K562 (cell line): ENCODE data around the gene GFOD1. TPM values are rescaled to one million over a fixed set of nuclear protein-coding genes. Genes with fewer than 3 reads are reported as not detected.

Experiments
- ATAC-seq: fragments of 200-7000 bp; cut with Tn5 transposase; 3 replicates; pipeline ENCODE4 v1.9.1; 2020; ENCODE audit warnings: moderate library complexity
- BruUV-seq: library from RNA; stranded (reverse); fragments of 400-500 nt; replicated peaks from 2 replicates; lab custom pipeline; 2021; lab: Mats Ljungman, UMichigan
- CTCF ChIA-PET: fragments of 300-600 bp; formaldehyde crosslinking; extraction: SDS; loops from one replicate; lab custom pipeline; 2021; ENCODE audit warnings: low intra/inter-chr PET ratio; lab: Yijun Ruan, JAX
- POLR2A ChIA-PET: fragments of 300-600, 350-650 bp; sonication (Branson Sonifier 250); formaldehyde crosslinking; extraction: SDS; loops from one replicate; lab custom pipeline; 2021; ENCODE audit warnings: antibody characterized with exemption, inconsistent platforms; lab: Yijun Ruan, JAX
- DNase-seq, 4 experiments: peaks; one replicate each; pipeline versions ENCODE4 v3.0.0 to v3.0.0-alpha.2; 2011 to 2018; ENCODE audit warnings: low spot score in 3 of 4, mixed read lengths in 3 of 4; ENCODE audit errors: extremely low read depth in 1 of 4
- FAIRE-seq: peaks from 2 replicates; lab custom pipeline; 2011; peaks lifted over from hg19 to GRCh38; lab: Jason Lieb, UNC
- H2AFZ ChIP-seq: 2 replicates; pipeline ENCODE4 v1.6.0; 2011; ENCODE audit warnings: low read depth, low read length, control low read depth, inconsistent platforms
- H3K27ac ChIP-seq: fragments of 200-600 bp; 3 replicates; pipeline ENCODE4 v1.8.0; 2011; ENCODE audit warnings: low read depth, mild to moderate bottlenecking, control low read depth, inconsistent platforms, low read length, moderate library complexity, mixed read lengths; ENCODE audit errors: extremely low read depth
- H3K27me3 ChIP-seq, 2 experiments: fragments of 300-600 bp in 1 of 2; 2 replicates in 1 of 2; 3 replicates in 1 of 2; pipeline versions ENCODE4 v1.6.0 to v1.8.0; 2011; ENCODE audit warnings: inconsistent platforms in 2 of 2, low read length in 2 of 2, mild to moderate bottlenecking in 1 of 2, mixed read lengths in 1 of 2, moderate library complexity in 1 of 2; ENCODE audit not compliant: control insufficient read depth in 2 of 2, insufficient read depth in 2 of 2
- H3K36me3 ChIP-seq: fragments of 300-600 bp; 3 replicates; pipeline ENCODE4 v1.8.0; 2011; ENCODE audit warnings: mild to moderate bottlenecking, low read length, inconsistent platforms; ENCODE audit not compliant: control insufficient read depth, insufficient read depth
- H3K4me1 ChIP-seq, 2 experiments: fragments of 200-600 bp in 1 of 2; replicated peaks in 1 of 2; 2 replicates in 1 of 2; 3 replicates in 1 of 2; pipeline versions ENCODE4 v1.5.1 to v1.8.0; 2011; ENCODE audit warnings: inconsistent platforms in 2 of 2, low read length in 2 of 2, mild to moderate bottlenecking in 1 of 2, mixed read lengths in 1 of 2, moderate library complexity in 1 of 2; ENCODE audit not compliant: control insufficient read depth in 2 of 2, insufficient read depth in 2 of 2
- H3K4me2 ChIP-seq: 2 replicates; pipeline ENCODE4 v1.6.1; 2011; ENCODE audit warnings: low read length, control low read depth, inconsistent platforms, mixed read lengths; ENCODE audit not compliant: insufficient read depth
- H3K4me3 ChIP-seq: fragments of 200-600 bp; sonication (generic), shearing (Covaris generic); 2 replicates; pipeline ENCODE4 v1.5.1; 2016; ENCODE audit warnings: control low read depth, inconsistent platforms
- H3K79me2 ChIP-seq: fragments of 200-600 bp; 3 replicates; pipeline ENCODE4 v1.8.0; 2011; ENCODE audit warnings: low read length, inconsistent platforms; ENCODE audit not compliant: control insufficient read depth, insufficient read depth
- H3K9ac ChIP-seq, 2 experiments: 2 replicates each; pipeline versions ENCODE4 v1.6.0 to v1.6.1; 2011; ENCODE audit warnings: low read depth in 2 of 2, low read length in 2 of 2, control low read depth in 1 of 2, inconsistent platforms in 1 of 2, mild to moderate bottlenecking in 1 of 2, mixed read lengths in 1 of 2; ENCODE audit not compliant: insufficient read depth in 1 of 2
- H3K9me1 ChIP-seq: one replicate; pipeline ENCODE4 v1.6.0; 2011; ENCODE audit warnings: inconsistent platforms, mild to moderate bottlenecking, low read length, moderate library complexity; ENCODE audit not compliant: control insufficient read depth, insufficient read depth
- H3K9me3 ChIP-seq: replicated peaks from 2 replicates; pipeline ENCODE4 v1.5.1; 2011; ENCODE audit warnings: low read depth, low read length, inconsistent platforms; ENCODE audit not compliant: control insufficient read depth, insufficient read depth
- H4K20me1 ChIP-seq: replicated peaks from 2 replicates; pipeline ENCODE4 v1.6.1; 2011; ENCODE audit warnings: low read length, inconsistent platforms, mixed read lengths; ENCODE audit not compliant: control insufficient read depth, insufficient read depth
- BCOR ChIP-seq: fragments of 450-650 bp; IDR thresholded peaks from 2 replicates; pipeline ENCODE4 v1.6.1; 2016
- RFX1 ChIP-seq: fragments of 450-650 bp; IDR thresholded peaks from 2 replicates; pipeline ENCODE4 v1.6.1; 2016; ENCODE audit warnings: mild to moderate bottlenecking, moderate library complexity
- XRCC5 ChIP-seq: fragments of 200-400 bp; formaldehyde crosslinking; IDR thresholded peaks from 2 replicates; pipeline ENCODE4 v1.6.1; 2017; ENCODE audit warnings: low read depth, mild to moderate bottlenecking, low read length
- ZNF224 ChIP-seq: sonication (generic); formaldehyde crosslinking; IDR thresholded peaks from 2 replicates; pipeline ENCODE4 v1.8.0; 2022; ENCODE audit warnings: mild to moderate bottlenecking, missing genetic modification reagents
- whole genome bisulfite sequencing: fragments of 100-300 bp; shearing (Covaris generic); methylation state at CpG from one replicate; pipeline ENCODE4 v1.1.6; 2016; ENCODE audit warnings: low coverage, mixed read lengths; ENCODE audit not compliant: insufficient coverage; ENCODE audit errors: missing lambda C conversion rate; 5-methylcytosine and 5-hydroxymethylcytosine counted together
- in situ Hi-C: fragments of 300-500 bp; cut with MboI; formaldehyde crosslinking; loops from 4 replicates; pipeline ENCODE4 v1.15.0; 2018; ENCODE audit warnings: inconsistent platforms, mixed read lengths
- intact Hi-C: fragments of 100-400 bp; cut with micrococcal nuclease; formaldehyde crosslinking; loops from 2 replicates; pipeline ENCODE4 v1.14.2; 2022
- polyA plus RNA-seq, 8 experiments: library from polyadenylated mRNA; depleted of rRNA in 4 of 8; stranded (reverse) in 5 of 8; unstranded in 3 of 8; fragments of >200 nt; fragmentation: Nextera tagmentation in 2 of 8; fragmentation: Illumina TruSeq in 1 of 8; extraction: Ambion mirVana in 2 of 8; extraction: Trizol in 1 of 8; gene quantifications; 2 replicates each; pipeline versions ENCODE4 v1.2.1 to v1.2.3, GENCODE V29; 2011 to 2014; ENCODE audit warnings: inconsistent platforms in 1 of 8, missing spikeins in 1 of 8
- total RNA-seq, 7 experiments: library from RNA; depleted of rRNA in 6 of 7; stranded (reverse); fragments of >200 nt in 6 of 7; fragmentation: Illumina TruSeq in 2 of 7; extraction: Trizol in 2 of 7; gene quantifications; 2 replicates each; pipeline versions ENCODE4 v1.2.1 to v1.2.3, GENCODE V29; 2011 to 2021; ENCODE audit warnings: low replicate concordance in 1 of 7
- TF ChIP-seq, protein P1 (sequence below): fragments of 250-450 bp; sonication (Bioruptor Pico); IDR thresholded peaks from 2 replicates; pipeline ENCODE4 v1.5.1; 2021; ENCODE audit warnings: mild to moderate bottlenecking

GFOD1 gene
- total and polyA plus RNA-seq, 9 of the 15 experiments (the other 6 are each of a cell fraction or from before 2014, with no cell fraction given), result 3.8 to 12.0 (median 8.2) TPM

DNA sequence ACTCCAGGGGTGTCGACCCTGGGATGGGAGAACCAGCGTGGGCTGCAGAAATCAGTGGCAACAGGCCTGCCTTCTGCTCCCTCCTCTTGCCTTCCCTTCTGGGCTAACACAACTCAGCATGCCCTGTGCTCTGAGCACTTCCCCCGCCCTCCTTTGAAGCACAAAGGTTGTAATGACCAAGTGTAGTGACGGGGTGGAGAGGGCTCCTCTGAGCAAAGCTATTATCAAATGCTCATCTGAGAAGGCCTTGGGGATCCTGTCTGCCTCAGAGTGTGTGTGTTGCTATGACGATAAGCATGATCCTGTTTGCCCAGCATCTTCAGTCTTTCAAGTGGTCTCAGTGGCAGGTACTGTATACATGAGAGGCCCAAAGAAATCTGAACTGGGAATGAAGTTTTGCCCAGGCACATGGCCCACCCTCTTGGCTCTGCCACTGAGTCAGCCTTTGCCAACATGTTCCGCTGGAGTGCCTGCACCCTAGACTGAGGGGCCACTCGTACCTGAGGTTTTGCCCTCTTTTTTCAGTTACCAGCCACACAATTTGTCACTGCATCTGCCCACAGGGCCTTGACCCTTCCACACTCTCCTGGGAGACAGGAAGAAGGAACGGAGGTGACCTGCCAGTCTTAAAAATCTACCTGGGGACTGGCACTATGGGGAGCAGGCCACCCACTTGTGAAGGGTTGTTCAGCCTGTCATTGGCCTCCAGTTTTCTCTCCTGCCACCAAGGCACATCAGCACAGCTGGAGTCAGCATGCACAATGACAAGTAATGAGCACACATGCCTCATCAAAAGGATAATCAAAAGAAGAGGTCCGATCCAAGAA, 74.5 kb downstream of the GFOD1 start:
- Histone ChIP-seq H3K27me3 (no peaks in the 10 kb centered on the region; a peak in 1 of 5 replicates), H3K79me2 (no peaks in the 10 kb centered on the region), H3K27ac (no peak overlapping the region), H3K9me1 (no peaks in the 10 kb centered on the region), H3K9ac (no peak overlapping the region), H3K9me3 (no peaks in the 10 kb centered on the region)
- CTCF ChIA-PET, result no interaction called here
- FAIRE-seq, result no peak
- WGBS, result 40% methylated on average over 9 of the region's 9 CpGs
- in situ Hi-C loops, result no loop called here
- ATAC-seq, result no peak
- no peak for TF ChIP-seq ZNF224 (CRISPR knock-in tag)
- TF ChIP-seq RFX1, result peak; percentile 70
- TF ChIP-seq BCOR, result no peak
- TF ChIP-seq, protein P1, sequence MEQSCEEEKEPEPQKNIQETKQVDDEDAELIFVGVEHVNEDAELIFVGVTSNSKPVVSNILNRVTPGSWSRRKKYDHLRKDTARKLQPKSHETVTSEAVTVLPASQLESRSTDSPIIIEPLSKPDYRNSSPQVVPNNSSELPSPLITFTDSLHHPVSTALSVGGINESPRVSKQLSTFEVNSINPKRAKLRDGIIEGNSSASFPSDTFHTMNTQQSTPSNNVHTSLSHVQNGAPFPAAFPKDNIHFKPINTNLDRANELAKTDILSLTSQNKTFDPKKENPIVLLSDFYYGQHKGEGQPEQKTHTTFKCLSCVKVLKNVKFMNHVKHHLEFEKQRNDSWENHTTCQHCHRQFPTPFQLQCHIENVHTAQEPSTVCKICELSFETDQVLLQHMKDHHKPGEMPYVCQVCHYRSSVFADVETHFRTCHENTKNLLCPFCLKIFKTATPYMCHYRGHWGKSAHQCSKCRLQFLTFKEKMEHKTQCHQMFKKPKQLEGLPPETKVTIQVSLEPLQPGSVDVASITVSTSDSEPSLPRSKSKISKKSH (CRISPR knock-in tag), result no peak
- TF ChIP-seq XRCC5, result no peak
- TF ChIP-seq, all 486 proteins: peak for 1
- intact Hi-C loops, result no loop called here
- POLR2A ChIA-PET, result no interaction called here
- no peak for DNase-seq
- no peaks in the 10 kb centered on the region for H3K36me3 ChIP-seq
- H3K4me3 ChIP-seq, result no peak overlapping the region
- peaks cover 3% of the 10 kb centered on the region; the same call in 1 of the 2 replicates for H4K20me1 ChIP-seq
- no TSS peak for BruUV-seq
- no peak overlapping the region for H2AFZ ChIP-seq
- no peak overlapping the region for H3K4me2 ChIP-seq
- peaks cover 0 to 7% of the 10 kb centered on the region in 2 experiments; a peak in 4 of 5 replicates for H3K4me1 ChIP-seq
